Ascending aorta (tissue), 2 donors: ENCODE data around the gene TEKTIP1. TPM values are rescaled to one million over a fixed set of nuclear protein-coding genes. Genes with fewer than 3 reads are reported as not detected.
A peak's percentile ranks its signal among the peaks of the same experiment; 100 is the strongest.

ENCODE experiments used
- DNase-seq, 2 donors: peaks; one replicate each; pipeline ENCODE4 v3.0.0-alpha.2; 2019; ENCODE audit warnings: low spot score in 2 of 2
- H3K27ac ChIP-seq, 2 donors: fragments of 200-600 bp; sonication (generic); one replicate each; pipeline ENCODE4 v1.5.1; 2016 to 2017; ENCODE audit warnings: mild to moderate bottlenecking in 1 of 2
- H3K27me3 ChIP-seq: fragments of 200-600 bp; sonication (generic); one replicate; pipeline ENCODE4 v1.5.1; 2017
- H3K36me3 ChIP-seq, 2 donors: fragments of 200-600 bp; sonication (generic); one replicate each; pipeline ENCODE4 v1.5.1; 2016
- H3K4me1 ChIP-seq, 2 donors: fragments of 200-600 bp; sonication (generic); one replicate each; pipeline ENCODE4 v1.5.1; 2016 to 2017; ENCODE audit warnings: mild to moderate bottlenecking in 1 of 2
- H3K4me3 ChIP-seq, 2 donors: fragments of 200-600 bp; sonication (generic); one replicate each; pipeline ENCODE4 v1.5.1; 2016 to 2017; ENCODE audit warnings: mild to moderate bottlenecking in 1 of 2
- H3K9me3 ChIP-seq, 2 donors: fragments of 200-600 bp; sonication (generic); one replicate each; pipeline ENCODE4 v1.5.1; 2016
- CTCF ChIP-seq, 3 experiments: fragments of 200-600 bp in 2 of 3; fragments of 450-650 bp in 1 of 3; sonication (generic) in 2 of 3; IDR thresholded peaks; one replicate each; pipeline ENCODE4 v1.5.1; 2016 to 2019; ENCODE audit warnings: antibody characterized with exemption in 3 of 3, mild to moderate bottlenecking in 1 of 3, moderate library complexity in 1 of 3
- intact Hi-C: fragments of 100-400 bp; cut with DNase I; formaldehyde crosslinking; loops from one replicate; pipeline ENCODE4 v1.15.1; 2023
- total RNA-seq: library from RNA; depleted of rRNA; stranded (reverse); fragments of >200 nt; gene quantifications from one replicate; pipeline ENCODE4 v1.1.0, GENCODE V29; 2016

The TEKTIP1 gene
- total RNA-seq, 1 donor from 2014 or later = not detected

- Histone ChIP-seq H3K9me3 (no peaks in the 10 kb centered on the region), H3K27me3 (no peaks in the 10 kb centered on the region), H3K27ac (peak overlapping the region; percentile 67 to 76), H3K4me1 (no peaks in the 10 kb centered on the region), H3K4me3 (no peak overlapping the region), H3K36me3 (peaks cover 39 to 54% of the 10 kb centered on the region in 2 donors)
- DNase-seq = no peak
- intact Hi-C loops = no loop called here
- no peak for TF ChIP-seq CTCF (IDR thresholded peaks at IDR 0.05)
These were observed 54.2 kb downstream of the TEKTIP1 start for GRCh38 chr19:3593156-3593555.

Other genes with a start within 250 kb of the TEKTIP1 start
- 194 TPM for gene NFIC, start 172.6 kb upstream of the TEKTIP1 start, total RNA-seq
- gene SMIM24, start 58.6 kb upstream of the TEKTIP1 start, total RNA-seq = not detected
- gene SMIM44, start 55.7 kb upstream of the TEKTIP1 start, total RNA-seq = not detected
- gene DOHH, start 38.5 kb upstream of the TEKTIP1 start, total RNA-seq = 40.9 TPM
- gene FZR1, start 32.9 kb upstream of the TEKTIP1 start, total RNA-seq = 56.8 TPM
- 133 TPM for gene MFSD12, start 18.4 kb downstream of the TEKTIP1 start, total RNA-seq
- gene HMG20B, start 33.8 kb downstream of the TEKTIP1 start, total RNA-seq = 149 TPM
- 6.1 TPM for gene GIPC3, start 46.3 kb downstream of the TEKTIP1 start, total RNA-seq
- gene TBXA2R, start 67.7 kb downstream of the TEKTIP1 start, total RNA-seq = 37.8 TPM
- 57.6 TPM for gene CACTIN, start 87.6 kb downstream of the TEKTIP1 start, total RNA-seq
- gene PIP5K1C, start 161.3 kb downstream of the TEKTIP1 start, total RNA-seq = 87.3 TPM
- gene TJP3, start 169.2 kb downstream of the TEKTIP1 start, total RNA-seq = 12.6 TPM
- gene APBA3, start 222.5 kb downstream of the TEKTIP1 start, total RNA-seq = 58.9 TPM
- 34.9 TPM for gene MRPL54, start 223.5 kb downstream of the TEKTIP1 start, total RNA-seq
- gene RAX2, start 233.1 kb downstream of the TEKTIP1 start, total RNA-seq = not detected
- gene MATK, start 247.2 kb downstream of the TEKTIP1 start, total RNA-seq = not detected